ENCODE results near the gene IQCN.

IQCN gene

DNA sequence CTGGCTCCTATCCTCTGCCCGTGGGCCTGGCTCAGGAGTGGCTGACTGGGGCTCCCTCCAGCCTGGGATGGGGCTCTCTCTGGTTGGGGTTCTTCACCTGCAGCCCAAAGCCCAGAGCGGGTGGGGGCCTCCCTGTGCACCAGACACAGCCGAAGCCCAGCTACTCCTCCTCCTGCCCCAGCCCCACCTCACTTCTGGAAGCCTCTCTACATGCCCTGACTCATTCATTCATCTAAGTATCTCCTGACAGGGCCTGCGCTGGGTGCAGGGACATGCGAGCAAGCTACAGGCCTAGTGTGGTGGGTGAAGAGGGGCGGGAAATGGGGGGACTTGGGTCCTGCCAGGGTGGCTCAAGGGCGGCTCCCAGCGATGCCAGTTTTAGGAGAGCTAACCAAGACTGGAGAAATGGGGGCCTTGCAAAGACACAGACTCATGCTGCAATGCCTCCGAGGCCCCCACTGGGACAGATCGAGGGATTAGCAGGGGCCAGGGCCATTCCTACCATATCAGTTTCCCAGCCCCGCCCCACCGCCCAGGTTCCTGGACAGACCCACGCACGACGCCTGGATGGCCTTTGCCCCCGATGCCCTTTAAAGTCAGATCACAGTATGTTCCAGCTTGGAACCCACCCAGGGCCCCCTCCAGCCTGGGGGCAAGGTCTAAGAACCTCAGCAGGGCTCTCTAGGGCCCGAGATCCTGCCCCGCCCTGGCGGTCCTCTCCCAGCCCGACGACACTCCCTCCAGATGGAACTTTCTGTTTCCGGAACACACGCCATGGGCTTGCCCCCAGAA lies 36.1 kb upstream of the IQCN start:
- Histone ChIP-seq H3K9ac (ENCODE audit: low read length) (no peak overlapping the region), H3K27me3 (ENCODE audit: control insufficient read depth, insufficient read depth, low read length) (no peaks in the 10 kb centered on the region), H3K36me3 (ENCODE audit: control insufficient read depth, insufficient read depth, low read length) (peaks cover 5% of the 10 kb centered on the region), H3K4me1 (ENCODE audit: control insufficient read depth, insufficient read depth, low read length) (peaks cover 32% of the 10 kb centered on the region), H3K9me3 (ENCODE audit: control insufficient read depth, low read length) (no peaks in the 10 kb centered on the region), H3K4me3 (ENCODE audit: low read length) (no peak overlapping the region)

DNA sequence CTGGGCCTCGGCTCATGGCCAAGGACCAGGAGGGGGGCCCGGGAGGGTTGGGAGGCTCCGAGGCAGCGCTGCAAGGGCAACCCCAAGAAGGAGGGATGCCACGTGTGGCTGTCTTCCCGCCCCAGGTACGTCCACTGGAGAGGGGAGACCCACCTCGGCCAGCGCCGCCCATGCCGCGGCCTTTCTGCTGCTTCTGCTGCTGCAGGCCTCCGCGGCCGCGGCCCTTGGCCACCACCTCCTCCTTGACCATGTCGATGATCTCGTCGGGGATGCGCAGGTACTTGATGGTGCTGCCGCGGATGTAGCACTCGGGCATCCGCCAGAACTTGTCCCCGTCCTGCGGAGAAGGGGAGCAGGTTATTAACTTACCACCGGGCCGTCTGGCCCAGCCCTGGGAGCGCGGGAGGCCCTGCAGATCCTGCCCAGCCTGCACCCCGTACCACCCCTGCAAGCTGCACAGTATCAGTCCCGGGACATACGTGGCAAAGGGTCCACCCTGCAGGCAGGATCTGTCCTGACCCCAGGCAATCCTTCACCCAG lies 35.3 kb upstream of the IQCN start:
- Histone ChIP-seq H3K36me3 (ENCODE audit: control insufficient read depth, insufficient read depth, low read length) (peaks cover 5% of the 10 kb centered on the region), H3K4me1 (ENCODE audit: control insufficient read depth, insufficient read depth, low read length) (peaks cover 40% of the 10 kb centered on the region), H3K9me3 (ENCODE audit: control insufficient read depth, low read length) (no peaks in the 10 kb centered on the region), H3K4me3 (ENCODE audit: low read length) (no peak overlapping the region), H3K9ac (ENCODE audit: low read length) (no peak overlapping the region), H3K27me3 (ENCODE audit: control insufficient read depth, insufficient read depth, low read length) (no peaks in the 10 kb centered on the region)

DNA sequence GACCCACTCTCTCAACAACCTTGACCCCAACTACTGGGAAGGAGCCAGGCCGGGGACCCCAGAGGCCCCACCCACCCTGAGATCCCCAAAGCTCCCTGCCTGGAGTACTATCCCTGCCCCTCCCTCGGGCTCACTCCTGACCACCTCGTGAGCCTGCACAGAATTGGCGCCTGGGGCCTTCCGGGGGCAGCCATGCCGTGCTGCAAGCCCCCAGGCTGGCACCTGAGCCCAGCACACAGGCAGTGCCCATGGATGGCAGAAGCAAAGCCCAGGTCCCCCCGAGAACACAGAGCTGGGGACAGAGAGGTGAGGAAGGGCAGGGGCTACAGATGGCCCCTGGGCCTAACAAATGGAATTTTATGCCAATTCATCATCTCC lies 34.7 kb upstream of the IQCN start:
- Histone ChIP-seq H3K27me3 (ENCODE audit: control insufficient read depth, insufficient read depth, low read length) (no peaks in the 10 kb centered on the region), H3K4me3 (ENCODE audit: low read length) (no peak overlapping the region), H3K4me1 (ENCODE audit: control insufficient read depth, insufficient read depth, low read length) (peaks cover 46% of the 10 kb centered on the region), H3K9ac (ENCODE audit: low read length) (no peak overlapping the region), H3K9me3 (ENCODE audit: control insufficient read depth, low read length) (no peaks in the 10 kb centered on the region), H3K36me3 (ENCODE audit: control insufficient read depth, insufficient read depth, low read length) (peaks cover 5% of the 10 kb centered on the region)

DNA sequence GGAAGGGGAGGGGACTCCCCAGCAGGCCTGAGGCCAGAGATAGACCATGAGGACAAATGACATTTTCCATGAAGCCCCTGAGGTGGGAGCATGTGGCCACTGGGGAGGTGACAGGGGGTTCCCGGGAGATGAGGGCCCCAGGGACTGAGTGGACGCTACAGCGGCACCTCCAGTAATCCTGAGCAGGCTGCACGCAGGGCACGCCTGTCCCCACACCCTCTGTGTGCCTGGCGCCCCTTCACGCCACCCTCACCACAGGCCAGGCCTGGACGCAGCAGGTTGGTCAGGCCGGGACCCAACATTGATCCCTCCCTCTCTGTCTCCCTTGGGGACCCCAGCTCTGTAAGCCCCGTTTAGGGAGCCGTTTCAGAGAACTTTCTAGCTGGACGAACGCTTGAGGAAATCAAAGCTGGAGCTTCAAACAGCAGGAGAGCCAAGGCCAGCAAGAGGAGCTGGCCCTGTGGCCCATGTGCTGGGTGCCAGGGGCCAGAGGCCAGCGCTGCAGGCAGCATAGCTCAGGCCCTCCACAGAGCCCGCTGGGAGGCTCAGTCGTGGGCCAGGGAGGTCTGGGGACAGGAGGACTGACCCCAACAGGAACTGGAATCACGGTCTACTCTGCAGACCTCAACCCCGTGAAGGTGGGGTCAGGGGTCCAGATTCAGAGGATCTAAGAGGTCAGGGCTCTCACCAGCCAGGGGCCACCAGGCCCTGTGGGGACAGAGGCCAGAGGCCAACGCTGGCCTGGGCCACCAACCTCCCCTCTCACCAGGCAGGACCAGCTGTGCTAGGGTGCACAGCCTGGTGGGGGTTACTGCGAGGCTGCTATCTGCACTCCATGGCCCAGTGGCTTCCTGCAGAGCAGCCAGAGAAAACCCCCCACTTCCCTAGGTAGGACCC lies 34.0 kb upstream of the IQCN start:
- peaks cover 52% of the 10 kb centered on the region for H3K4me1 ChIP-seq (ENCODE audit: control insufficient read depth, insufficient read depth, low read length)
- H3K9me3 ChIP-seq (ENCODE audit: control insufficient read depth, low read length) = no peaks in the 10 kb centered on the region
- H3K27me3 ChIP-seq (ENCODE audit: control insufficient read depth, insufficient read depth, low read length) = no peaks in the 10 kb centered on the region
- H3K36me3 ChIP-seq (ENCODE audit: control insufficient read depth, insufficient read depth, low read length) = peaks cover 5% of the 10 kb centered on the region
- H3K4me3 ChIP-seq (ENCODE audit: low read length) = no peak overlapping the region
- H3K9ac ChIP-seq (ENCODE audit: low read length) = no peak overlapping the region

DNA sequence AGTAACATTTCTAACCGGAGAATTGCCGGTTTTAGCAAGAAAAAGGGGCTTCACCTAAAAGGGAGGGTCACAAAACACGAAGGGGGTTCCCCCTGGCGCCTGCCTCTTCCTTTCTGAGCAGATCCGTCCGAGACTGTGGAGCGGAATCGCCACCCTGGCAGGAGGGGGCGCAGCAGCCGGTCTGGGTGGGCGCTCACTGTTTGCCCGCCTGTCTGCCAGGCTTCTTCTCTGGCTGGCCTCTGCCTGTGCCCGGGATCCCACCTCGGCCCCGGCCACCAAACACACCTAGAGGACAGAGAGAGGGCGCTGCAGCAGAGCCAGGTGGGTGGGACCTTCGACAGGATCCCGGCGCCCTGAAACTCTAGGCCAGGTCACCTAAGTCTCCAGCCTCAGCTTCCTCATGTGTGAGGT lies 33.0 kb upstream of the IQCN start:
- H3K36me3 ChIP-seq (ENCODE audit: control insufficient read depth, insufficient read depth, low read length) = peaks cover 5% of the 10 kb centered on the region
- no peaks in the 10 kb centered on the region for H3K9me3 ChIP-seq (ENCODE audit: control insufficient read depth, low read length)
- peaks cover 50% of the 10 kb centered on the region for H3K4me1 ChIP-seq (ENCODE audit: control insufficient read depth, insufficient read depth, low read length)
- H3K4me3 ChIP-seq (ENCODE audit: low read length) = no peak overlapping the region
- H3K9ac ChIP-seq (ENCODE audit: low read length) = no peak overlapping the region
- no peaks in the 10 kb centered on the region for H3K27me3 ChIP-seq (ENCODE audit: control insufficient read depth, insufficient read depth, low read length)

DNA sequence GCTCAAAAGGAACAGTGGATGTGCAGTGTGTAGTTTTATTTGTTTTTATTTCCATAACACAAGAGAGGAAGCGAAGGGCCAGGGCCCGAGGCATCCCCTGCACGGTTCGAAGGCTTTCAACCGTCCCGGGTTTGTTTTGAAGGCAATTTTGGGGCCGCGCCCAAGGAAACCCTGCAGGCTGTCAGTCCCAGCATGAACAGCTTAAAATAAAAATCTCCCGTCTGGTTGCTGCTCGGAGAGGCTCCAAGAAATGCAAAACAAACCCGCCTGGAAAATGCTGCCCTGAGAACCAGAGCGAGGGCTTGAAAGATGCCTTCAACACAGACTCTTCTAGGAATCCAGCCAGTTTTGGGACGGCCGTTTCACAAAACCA lies 32.6 kb upstream of the IQCN start:
- H3K4me1 ChIP-seq (ENCODE audit: control insufficient read depth, insufficient read depth, low read length) = peaks cover 47% of the 10 kb centered on the region
- peaks cover 5% of the 10 kb centered on the region for H3K36me3 ChIP-seq (ENCODE audit: control insufficient read depth, insufficient read depth, low read length)
- no peak overlapping the region for H3K4me3 ChIP-seq (ENCODE audit: low read length)
- H3K9me3 ChIP-seq (ENCODE audit: control insufficient read depth, low read length) = no peaks in the 10 kb centered on the region
- no peak overlapping the region for H3K9ac ChIP-seq (ENCODE audit: low read length)
- no peaks in the 10 kb centered on the region for H3K27me3 ChIP-seq (ENCODE audit: control insufficient read depth, insufficient read depth, low read length)

DNA sequence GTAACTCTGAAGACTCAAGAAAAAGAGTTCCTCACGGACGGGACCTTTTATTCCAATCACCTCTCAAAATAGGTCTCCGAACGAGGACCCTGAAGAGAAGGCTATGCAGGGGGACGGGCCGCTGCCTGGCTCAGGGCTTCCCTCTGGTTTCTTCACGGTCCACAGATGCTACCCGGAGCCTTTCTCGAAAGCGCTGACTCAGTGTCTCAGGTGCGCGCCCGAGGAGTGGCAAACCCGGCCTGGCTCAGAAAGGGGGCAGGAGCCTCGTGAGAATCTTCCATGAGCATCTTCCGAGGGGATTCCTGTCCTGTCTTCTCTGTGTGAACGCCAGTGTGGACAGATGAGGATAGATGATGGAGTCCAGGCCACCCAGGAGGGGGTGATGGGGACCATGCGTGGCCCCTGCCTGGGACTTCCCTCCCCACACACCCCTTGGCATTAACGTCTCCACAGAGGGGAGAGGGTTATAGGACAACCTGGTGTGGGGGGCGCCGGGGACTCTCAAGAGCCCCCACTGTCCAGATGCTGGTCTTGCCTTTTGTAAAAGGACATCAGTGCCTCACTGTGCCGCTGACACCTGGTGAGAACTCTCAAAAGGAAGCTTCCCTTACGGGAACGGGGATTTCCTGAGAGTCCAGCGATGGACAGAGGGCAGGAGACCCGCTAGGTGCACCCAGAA lies 32.1 kb upstream of the IQCN start:
- no peaks in the 10 kb centered on the region for H3K27me3 ChIP-seq (ENCODE audit: control insufficient read depth, insufficient read depth, low read length)
- no peak overlapping the region for H3K9ac ChIP-seq (ENCODE audit: low read length)
- H3K9me3 ChIP-seq (ENCODE audit: control insufficient read depth, low read length) = no peaks in the 10 kb centered on the region
- H3K36me3 ChIP-seq (ENCODE audit: control insufficient read depth, insufficient read depth, low read length) = peaks cover 5% of the 10 kb centered on the region
- H3K4me3 ChIP-seq (ENCODE audit: low read length) = no peak overlapping the region
- peaks cover 47% of the 10 kb centered on the region for H3K4me1 ChIP-seq (ENCODE audit: control insufficient read depth, insufficient read depth, low read length)

DNA sequence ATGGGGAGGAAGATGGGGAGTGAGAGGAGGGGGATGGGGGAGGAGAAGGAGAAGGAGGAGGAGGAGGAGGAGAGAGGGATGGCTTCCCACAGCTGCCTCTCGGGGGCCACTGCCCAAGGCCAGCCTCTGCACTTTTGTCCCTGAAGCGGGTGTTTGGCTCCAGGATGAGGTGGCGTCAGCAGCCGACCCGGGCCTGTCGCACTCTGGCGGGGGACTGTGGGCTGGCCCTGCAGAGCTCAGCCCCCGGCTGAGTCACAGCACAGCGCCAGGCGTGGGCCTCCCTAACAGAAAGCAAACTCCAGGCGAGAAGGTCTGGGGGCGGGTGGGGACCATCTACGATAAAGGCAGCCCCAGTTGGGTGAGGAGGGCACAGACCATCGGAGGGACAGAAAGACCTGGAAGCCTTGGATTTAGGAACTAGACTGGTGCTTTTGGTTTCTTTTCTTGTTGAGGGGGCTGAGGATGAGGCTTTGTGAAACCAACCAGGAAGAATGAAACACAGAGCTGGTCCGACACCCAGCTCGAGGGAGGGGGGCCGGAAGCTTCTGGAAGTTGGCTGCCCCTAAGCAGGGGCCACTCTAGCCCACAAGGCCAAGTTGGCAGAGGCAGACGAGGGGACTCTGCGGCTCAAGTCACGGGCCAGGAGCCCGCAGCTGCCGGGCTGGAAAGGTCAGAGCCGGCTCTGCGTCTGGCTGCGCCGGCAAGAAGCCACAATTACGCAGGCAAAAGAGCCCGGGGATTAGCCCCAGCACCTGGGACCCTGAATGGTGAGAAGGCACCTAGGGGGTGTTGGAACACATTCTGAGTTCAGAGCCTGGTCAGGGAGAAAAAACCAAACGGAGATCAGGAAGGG lies 30.4 kb upstream of the IQCN start:
- Histone ChIP-seq H3K27me3 (ENCODE audit: control insufficient read depth, insufficient read depth, low read length) (no peaks in the 10 kb centered on the region), H3K4me1 (ENCODE audit: control insufficient read depth, insufficient read depth, low read length) (peaks cover 42% of the 10 kb centered on the region), H3K4me3 (ENCODE audit: low read length) (peak overlapping the region; percentile 45), H3K9me3 (ENCODE audit: control insufficient read depth, low read length) (no peaks in the 10 kb centered on the region), H3K36me3 (ENCODE audit: control insufficient read depth, insufficient read depth, low read length) (peaks cover 5% of the 10 kb centered on the region), H3K9ac (ENCODE audit: low read length) (peak overlapping the region; percentile 95)

DNA sequence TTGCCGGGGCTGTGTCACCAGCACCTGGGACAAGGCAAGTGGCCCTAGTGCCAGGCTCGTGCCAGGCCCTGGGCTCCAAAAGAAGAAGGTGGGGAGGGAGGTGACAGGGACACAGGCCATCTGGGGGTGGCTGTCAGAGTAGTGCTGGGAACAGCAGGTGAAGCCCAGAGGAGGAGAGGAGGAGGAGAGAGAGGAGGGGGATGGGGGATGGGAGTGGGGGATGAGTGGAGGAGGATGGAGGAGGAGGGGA lies 29.9 kb upstream of the IQCN start:
- Histone ChIP-seq H3K4me3 (ENCODE audit: low read length) (no peak overlapping the region), H3K4me1 (ENCODE audit: control insufficient read depth, insufficient read depth, low read length) (peaks cover 45% of the 10 kb centered on the region), H3K9ac (ENCODE audit: low read length) (peak overlapping the region; percentile 95), H3K36me3 (ENCODE audit: control insufficient read depth, insufficient read depth, low read length) (peaks cover 2% of the 10 kb centered on the region), H3K27me3 (ENCODE audit: control insufficient read depth, insufficient read depth, low read length) (no peaks in the 10 kb centered on the region), H3K9me3 (ENCODE audit: control insufficient read depth, low read length) (no peaks in the 10 kb centered on the region)

DNA sequence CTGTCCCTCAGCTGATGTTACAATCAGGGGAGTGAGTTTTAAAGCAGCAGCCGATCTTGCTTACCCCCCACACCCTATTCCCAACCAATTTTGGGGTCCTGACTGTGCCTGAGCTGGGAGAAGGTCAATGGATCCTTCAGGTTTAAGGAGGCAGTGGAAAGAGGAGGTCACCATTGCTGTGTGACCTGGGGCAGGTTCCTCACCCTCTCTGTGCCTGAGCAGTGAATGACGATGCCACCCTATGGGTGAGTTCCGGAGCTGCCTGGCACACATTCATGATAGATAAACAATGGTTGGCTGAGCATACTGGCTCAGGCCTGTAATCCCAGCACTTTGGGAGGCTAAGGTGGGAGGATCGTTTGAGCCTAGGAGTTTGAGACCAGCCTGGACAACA lies 27.5 kb upstream of the IQCN start:
- H3K4me3 ChIP-seq (ENCODE audit: low read length) = no peak overlapping the region
- peaks cover 49% of the 10 kb centered on the region for H3K4me1 ChIP-seq (ENCODE audit: control insufficient read depth, insufficient read depth, low read length)
- peak overlapping the region; percentile 32 for H3K9ac ChIP-seq (ENCODE audit: low read length)
- no peaks in the 10 kb centered on the region for H3K27me3 ChIP-seq (ENCODE audit: control insufficient read depth, insufficient read depth, low read length)
- H3K36me3 ChIP-seq (ENCODE audit: control insufficient read depth, insufficient read depth, low read length) = no peaks in the 10 kb centered on the region
- no peaks in the 10 kb centered on the region for H3K9me3 ChIP-seq (ENCODE audit: control insufficient read depth, low read length)

DNA sequence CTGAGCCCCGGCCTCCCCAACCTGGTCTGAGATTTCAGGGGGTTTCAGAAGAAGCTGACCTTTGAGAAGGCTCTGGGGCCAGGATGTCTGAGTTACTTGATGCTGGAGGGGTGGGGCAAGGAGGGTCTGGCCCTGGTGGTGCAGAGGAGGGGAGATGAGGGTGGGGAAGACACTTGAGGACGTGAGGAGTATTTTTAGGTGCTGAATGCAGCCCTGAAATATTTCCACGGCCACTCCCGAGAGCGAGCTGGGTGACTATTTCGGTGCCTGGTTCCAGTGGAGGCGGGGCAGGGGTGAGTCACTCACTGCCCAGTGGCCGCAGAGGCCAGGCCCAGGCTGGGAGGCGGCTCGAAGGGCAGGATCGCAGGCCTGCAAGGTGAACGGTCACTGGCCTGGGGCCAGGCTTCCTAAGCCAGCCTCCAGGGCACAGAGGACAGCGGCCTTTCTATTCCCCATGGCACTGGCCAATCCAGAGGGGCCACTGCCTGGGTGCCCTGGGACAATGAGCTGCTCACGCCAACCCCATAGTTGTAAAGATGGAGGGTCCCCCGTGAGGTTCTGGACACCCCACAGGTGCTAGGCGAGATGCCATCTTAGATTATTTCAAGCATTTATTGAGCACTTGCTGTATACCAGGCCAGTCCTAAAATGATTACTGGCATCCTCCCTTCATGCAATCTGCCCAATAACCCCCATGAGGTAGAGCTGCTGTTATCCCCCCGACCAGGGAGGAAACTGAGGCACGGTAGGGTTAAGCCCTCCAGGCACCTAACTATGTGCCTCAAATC lies 26.9 kb upstream of the IQCN start:
- Histone ChIP-seq H3K4me3 (ENCODE audit: low read length) (no peak overlapping the region), H3K9me3 (ENCODE audit: control insufficient read depth, low read length) (no peaks in the 10 kb centered on the region), H3K36me3 (ENCODE audit: control insufficient read depth, insufficient read depth, low read length) (no peaks in the 10 kb centered on the region), H3K27me3 (ENCODE audit: control insufficient read depth, insufficient read depth, low read length) (no peaks in the 10 kb centered on the region), H3K9ac (ENCODE audit: low read length) (peak overlapping the region; percentile 6), H3K4me1 (ENCODE audit: control insufficient read depth, insufficient read depth, low read length) (peaks cover 49% of the 10 kb centered on the region)

All from mucosa of stomach (tissue), 1 donor.